WTC11 (cell line): ENCODE measurements around the gene DGLUCY.
"Not testable (repeated sequence)": the region's sequence is repeated elsewhere in the genome, so short reads cannot be mapped to it uniquely, and the experiment has no call there.

ENCODE experiments used
- ARID4B ChIP-seq: sonication (generic); formaldehyde crosslinking; IDR thresholded peaks from 2 replicates; pipeline ENCODE4 v1.8.0; 2023; ENCODE audit warnings: missing genetic modification reagents, mild to moderate bottlenecking, borderline replicate concordance
- CTCF ChIP-seq: fragments of 200-600 bp; IDR thresholded peaks from 2 replicates; pipeline ENCODE4 v1.8.0; 2022; ENCODE audit warnings: antibody characterized with exemption
- JUN ChIP-seq: sonication (generic); formaldehyde crosslinking; IDR thresholded peaks from 2 replicates; pipeline ENCODE4 v1.8.0; 2023; ENCODE audit warnings: mild to moderate bottlenecking, missing genetic modification reagents

- not testable (repeated sequence) for TF ChIP-seq CTCF; ARID4B; JUN (CRISPR knock-in tag)
Measured at GRCh38 chr14:91093743-91094472, 20.0 kb upstream of the DGLUCY start.
